ENCODE data around the gene SENP8. TPM values are rescaled to one million over a fixed set of nuclear protein-coding genes. Genes with fewer than 3 reads are reported as not detected.
A peak's percentile ranks its signal among the peaks of the same experiment; 100 is the strongest.

The SENP8 gene
- total RNA-seq, 4 donors from 2014 or later, result 1.2 to 2.2 (median 1.9) TPM

GRCh38 chr15:72167445-72167844 lies 49.2 kb downstream of the SENP8 start:
- H3K9me3 ChIP-seq, result no peaks in the 10 kb centered on the region
- no peak for DNase-seq (ENCODE audit: low spot score in 2 of 2)
- peaks cover 0 to 24% (median 16%) of the 10 kb centered on the region in 4 donors for H3K4me1 ChIP-seq
- H3K4me3 ChIP-seq, result no peak overlapping the region
- H3K27me3 ChIP-seq, result no peaks in the 10 kb centered on the region
- H3K27ac ChIP-seq, result no peak overlapping the region
- WGBS, 2 donors, result 90 to 95% methylated on average over 6 of the region's 6 CpGs
- TF ChIP-seq EP300 (IDR thresholded peaks at IDR 0.05) (no peak), POLR2A (IDR thresholded peaks at IDR 0.05) (no peak), CTCF (IDR thresholded peaks at IDR 0.05) (no peak)
- no peaks in the 10 kb centered on the region for H3K36me3 ChIP-seq

GRCh38 chr15:72168131-72168807 lies 50.1 kb downstream of the SENP8 start:
- peaks cover 0 to 19% (median 15%) of the 10 kb centered on the region in 4 donors for H3K4me1 ChIP-seq
- no peaks in the 10 kb centered on the region for H3K27me3 ChIP-seq
- H3K9me3 ChIP-seq, result no peaks in the 10 kb centered on the region
- no peaks in the 10 kb centered on the region for H3K36me3 ChIP-seq
- no peak for DNase-seq (ENCODE audit: low spot score in 2 of 2)
- WGBS, 2 donors, result 36 to 38% methylated on average over 7 of the region's 7 CpGs
- no peak overlapping the region for H3K27ac ChIP-seq
- no peak overlapping the region for H3K4me3 ChIP-seq
- TF ChIP-seq CTCF (IDR thresholded peaks at IDR 0.05), result no peak
- no peak for TF ChIP-seq POLR2A (IDR thresholded peaks at IDR 0.05)
- TF ChIP-seq EP300 (IDR thresholded peaks at IDR 0.05), result no peak

- Histone ChIP-seq H3K9me3 (no peaks in the 10 kb centered on the region), H3K27me3 (no peaks in the 10 kb centered on the region), H3K4me1 (peaks cover 0 to 19% (median 15%) of the 10 kb centered on the region in 4 donors), H3K4me3 (no peak overlapping the region), H3K36me3 (no peaks in the 10 kb centered on the region), H3K27ac (no peak overlapping the region)
- 48% methylated on average over 4 of the region's 4 CpGs for WGBS, 2 donors
- TF ChIP-seq CTCF (IDR thresholded peaks at IDR 0.05), result no peak
- TF ChIP-seq EP300 (IDR thresholded peaks at IDR 0.05), result no peak
- DNase-seq (ENCODE audit: low spot score in 2 of 2), result no peak
These were observed 50.6 kb downstream of the SENP8 start for GRCh38 chr15:72168808-72169190.

- Histone ChIP-seq H3K4me3 (no peak overlapping the region), H3K27ac (peak overlapping the region in 2 of 4 donors; percentile 26 to 47), H3K4me1 (peaks cover 0 to 19% (median 15%) of the 10 kb centered on the region in 4 donors), H3K36me3 (no peaks in the 10 kb centered on the region), H3K27me3 (no peaks in the 10 kb centered on the region), H3K9me3 (no peaks in the 10 kb centered on the region)
- WGBS, 2 donors, result 71% methylated on average over 9 to 10 of the region's 10 CpGs
- TF ChIP-seq POLR2A (IDR thresholded peaks at IDR 0.05), result no peak
- TF ChIP-seq EP300 (IDR thresholded peaks at IDR 0.05), result no peak
- TF ChIP-seq CTCF (IDR thresholded peaks at IDR 0.05), result no peak
- no peak for DNase-seq (ENCODE audit: low spot score in 2 of 2)
These were observed 51.2 kb downstream of the SENP8 start for GRCh38 chr15:72169236-72169920.

- H3K4me1 ChIP-seq, result peaks cover 0 to 19% (median 15%) of the 10 kb centered on the region in 4 donors
- DNase-seq (ENCODE audit: low spot score in 2 of 2), result no peak
- H3K36me3 ChIP-seq, result no peaks in the 10 kb centered on the region
- no peaks in the 10 kb centered on the region for H3K27me3 ChIP-seq
- TF ChIP-seq EP300 (IDR thresholded peaks at IDR 0.05) (no peak), POLR2A (IDR thresholded peaks at IDR 0.05) (no peak), CTCF (IDR thresholded peaks at IDR 0.05) (no peak)
- 71 to 89% methylated on average over 16 of the region's 16 CpGs for WGBS, 2 donors
- H3K9me3 ChIP-seq, result no peaks in the 10 kb centered on the region
- peak overlapping the region in 3 of 4 donors; percentile 9 to 47 (median 26) for H3K27ac ChIP-seq
- H3K4me3 ChIP-seq, result no peak overlapping the region
These were observed 51.9 kb downstream of the SENP8 start for GRCh38 chr15:72169921-72170611.

Data from tibial nerve (tissue), 4 donors.